Mesendoderm (in vitro differentiated cells): ENCODE data around the gene FAM50B.

Experiments
- DNase-seq: peaks from one replicate; pipeline ENCODE4 v3.0.0; 2013
- H2AK5ac ChIP-seq: 2 replicates; pipeline ENCODE4 v1.6.1; 2013; ENCODE audit warnings: low read length, inconsistent platforms
- H2BK120ac ChIP-seq: 2 replicates; pipeline ENCODE4 v1.6.1; 2013; ENCODE audit warnings: low read depth, mild to moderate bottlenecking, low read length, moderate library complexity, mixed read lengths
- H2BK15ac ChIP-seq: replicated peaks from 2 replicates; pipeline ENCODE4 v1.6.1; 2013; ENCODE audit warnings: low read depth, mild to moderate bottlenecking, moderate library complexity
- H2BK5ac ChIP-seq: 2 replicates; pipeline ENCODE4 v1.6.1; 2013; ENCODE audit warnings: low read length, inconsistent platforms
- H3K18ac ChIP-seq: 2 replicates; pipeline ENCODE4 v1.6.1; 2013; ENCODE audit warnings: mild to moderate bottlenecking, low read length, mixed read lengths
- H3K23ac ChIP-seq: one replicate; pipeline ENCODE4 v1.6.1; 2013; ENCODE audit warnings: low read length
- H3K27ac ChIP-seq: 2 replicates; pipeline ENCODE4 v1.5.1; 2013; ENCODE audit warnings: low read depth, mild to moderate bottlenecking, inconsistent platforms, low read length, moderate library complexity
- H3K27me3 ChIP-seq: 2 replicates; pipeline ENCODE4 v1.6.1; 2013; ENCODE audit warnings: low read length, control low read depth, mild to moderate bottlenecking, inconsistent platforms; ENCODE audit not compliant: insufficient read depth, poor library complexity
- H3K36me3 ChIP-seq: 2 replicates; pipeline ENCODE4 v1.6.1; 2013; ENCODE audit warnings: low read length, inconsistent platforms; ENCODE audit not compliant: control insufficient read depth, insufficient read depth
- H3K4ac ChIP-seq: one replicate; pipeline ENCODE4 v1.6.1; 2013; ENCODE audit warnings: low read depth, mild to moderate bottlenecking, low read length, moderate library complexity
- H3K4me1 ChIP-seq: 2 replicates; pipeline ENCODE4 v1.6.1; 2013; ENCODE audit warnings: low read depth, low read length, inconsistent platforms; ENCODE audit not compliant: control insufficient read depth
- H3K4me2 ChIP-seq: 2 replicates; pipeline ENCODE4 v1.6.1; 2013; ENCODE audit warnings: low read length
- H3K4me3 ChIP-seq: 2 replicates; pipeline ENCODE4 v1.5.1; 2013; ENCODE audit warnings: mild to moderate bottlenecking, low read length
- H3K56ac ChIP-seq: one replicate; pipeline ENCODE4 v1.6.1; 2013; ENCODE audit warnings: low read length
- H3K79me1 ChIP-seq: 2 replicates; pipeline ENCODE4 v1.6.1; 2013; ENCODE audit warnings: low read length, inconsistent platforms
- H3K79me2 ChIP-seq: 2 replicates; pipeline ENCODE4 v1.6.1; 2013; ENCODE audit warnings: mild to moderate bottlenecking, low read length; ENCODE audit not compliant: control insufficient read depth, insufficient read depth
- H3K9ac ChIP-seq: 2 replicates; pipeline ENCODE4 v1.6.1; 2013; ENCODE audit warnings: low read length, inconsistent platforms
- H4K5ac ChIP-seq: one replicate; pipeline ENCODE4 v1.6.1; 2013; ENCODE audit warnings: low read length
- H4K8ac ChIP-seq: one replicate; pipeline ENCODE4 v1.6.1; 2013; ENCODE audit warnings: low read depth, mild to moderate bottlenecking, control low read depth, low read length, moderate library complexity
- WGBS: extraction: QIAGEN DNeasy Blood & Tissue Kit; methylation state at CpG from one replicate; pipeline ENCODE4 v1.1.7; 2013; ENCODE audit warnings: low lambda C conversion rate, missing lambda C conversion rate; ENCODE audit not compliant: insufficient coverage; ENCODE audit errors: extremely low coverage; 5-methylcytosine and 5-hydroxymethylcytosine counted together

The FAM50B gene

GRCh38 chr6:3804964-3805363 lies 44.2 kb upstream of the FAM50B start:
- no peak overlapping the region for H2BK15ac ChIP-seq
- no peak overlapping the region for H4K8ac ChIP-seq
- no peak overlapping the region for H3K18ac ChIP-seq
- H3K79me2 ChIP-seq = no peaks in the 10 kb centered on the region
- H3K27ac ChIP-seq = no peak overlapping the region
- no peak overlapping the region for H3K4ac ChIP-seq
- H2BK5ac ChIP-seq = no peak overlapping the region
- no peak overlapping the region for H3K9ac ChIP-seq
- H3K56ac ChIP-seq = no peak overlapping the region
- no peak overlapping the region for H3K4me3 ChIP-seq
- H3K23ac ChIP-seq = no peak overlapping the region
- no peak overlapping the region for H2AK5ac ChIP-seq
- H3K27me3 ChIP-seq = no peaks in the 10 kb centered on the region
- H3K79me1 ChIP-seq = no peaks in the 10 kb centered on the region
- H4K5ac ChIP-seq = no peak overlapping the region
- H2BK120ac ChIP-seq = no peak overlapping the region
- H3K4me2 ChIP-seq = no peak overlapping the region
- no peaks in the 10 kb centered on the region for H3K36me3 ChIP-seq
- DNase-seq = no peak
- no peaks in the 10 kb centered on the region for H3K4me1 ChIP-seq
- no CpG with 5 or more reads among the region's 2 CpGs for WGBS

DNA sequence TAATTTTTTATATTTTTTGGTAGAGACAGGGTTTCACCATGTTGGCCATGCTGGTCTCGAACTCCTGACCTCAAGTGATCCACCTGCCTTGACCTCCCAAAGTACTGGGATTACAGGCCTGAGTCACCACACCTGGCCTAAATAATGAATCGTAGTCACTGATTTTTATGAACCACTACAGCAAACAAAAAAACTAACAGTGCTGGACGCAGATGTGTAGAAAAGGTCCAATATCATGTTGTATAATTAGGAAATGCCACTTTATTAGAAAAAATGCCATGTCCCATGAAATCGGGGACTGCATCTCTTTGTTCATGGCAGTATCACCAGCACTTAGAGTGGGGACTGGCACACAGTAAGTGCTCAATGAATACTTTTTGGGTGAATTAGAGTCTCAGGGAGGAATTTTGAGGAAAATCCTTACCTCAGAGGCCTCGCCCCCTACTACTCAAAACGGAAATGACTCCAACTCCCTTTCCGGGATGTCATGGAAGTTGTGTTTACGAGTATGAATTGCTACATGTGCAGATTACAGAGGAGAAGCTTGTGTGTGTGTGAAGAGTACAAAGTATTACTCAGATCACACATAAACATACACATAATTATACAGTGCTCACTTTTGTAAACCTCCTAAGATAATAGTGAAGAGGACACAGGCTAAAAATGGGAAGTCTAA lies 43.6 kb upstream of the FAM50B start:
- Histone ChIP-seq H2BK5ac (no peak overlapping the region), H3K4ac (no peak overlapping the region), H3K56ac (no peak overlapping the region), H3K4me1 (no peaks in the 10 kb centered on the region), H3K27ac (no peak overlapping the region), H3K4me3 (no peak overlapping the region), H3K27me3 (no peaks in the 10 kb centered on the region), H4K5ac (no peak overlapping the region), H2BK15ac (no peak overlapping the region), H3K79me2 (no peaks in the 10 kb centered on the region), H3K79me1 (no peaks in the 10 kb centered on the region), H4K8ac (no peak overlapping the region), H3K4me2 (no peak overlapping the region), H3K23ac (no peak overlapping the region), H3K9ac (no peak overlapping the region), H2BK120ac (no peak overlapping the region), H3K36me3 (no peaks in the 10 kb centered on the region), H2AK5ac (no peak overlapping the region), H3K18ac (no peak overlapping the region)
- no peak for DNase-seq
- no CpG with 5 or more reads among the region's 8 CpGs for WGBS

GRCh38 chr6:3806169-3806922 lies 42.8 kb upstream of the FAM50B start:
- H2BK5ac ChIP-seq = no peak overlapping the region
- H3K4me1 ChIP-seq = no peaks in the 10 kb centered on the region
- no peak overlapping the region for H2BK120ac ChIP-seq
- no peaks in the 10 kb centered on the region for H3K36me3 ChIP-seq
- H2BK15ac ChIP-seq = no peak overlapping the region
- H4K8ac ChIP-seq = no peak overlapping the region
- H3K23ac ChIP-seq = no peak overlapping the region
- H3K4me3 ChIP-seq = no peak overlapping the region
- no peak overlapping the region for H2AK5ac ChIP-seq
- no peak overlapping the region for H3K18ac ChIP-seq
- H3K79me2 ChIP-seq = no peaks in the 10 kb centered on the region
- H3K4ac ChIP-seq = no peak overlapping the region
- H3K9ac ChIP-seq = no peak overlapping the region
- no peak overlapping the region for H3K27ac ChIP-seq
- H3K56ac ChIP-seq = no peak overlapping the region
- WGBS = no CpG with 5 or more reads among the region's 15 CpGs
- no peak overlapping the region for H3K4me2 ChIP-seq
- H3K27me3 ChIP-seq = no peaks in the 10 kb centered on the region
- H4K5ac ChIP-seq = no peak overlapping the region
- H3K79me1 ChIP-seq = no peaks in the 10 kb centered on the region
- no peak for DNase-seq

- no peak overlapping the region for H3K27ac ChIP-seq
Observed at GRCh38 chr6:3808199-3808598, 41.0 kb upstream of the FAM50B start.

DNA sequence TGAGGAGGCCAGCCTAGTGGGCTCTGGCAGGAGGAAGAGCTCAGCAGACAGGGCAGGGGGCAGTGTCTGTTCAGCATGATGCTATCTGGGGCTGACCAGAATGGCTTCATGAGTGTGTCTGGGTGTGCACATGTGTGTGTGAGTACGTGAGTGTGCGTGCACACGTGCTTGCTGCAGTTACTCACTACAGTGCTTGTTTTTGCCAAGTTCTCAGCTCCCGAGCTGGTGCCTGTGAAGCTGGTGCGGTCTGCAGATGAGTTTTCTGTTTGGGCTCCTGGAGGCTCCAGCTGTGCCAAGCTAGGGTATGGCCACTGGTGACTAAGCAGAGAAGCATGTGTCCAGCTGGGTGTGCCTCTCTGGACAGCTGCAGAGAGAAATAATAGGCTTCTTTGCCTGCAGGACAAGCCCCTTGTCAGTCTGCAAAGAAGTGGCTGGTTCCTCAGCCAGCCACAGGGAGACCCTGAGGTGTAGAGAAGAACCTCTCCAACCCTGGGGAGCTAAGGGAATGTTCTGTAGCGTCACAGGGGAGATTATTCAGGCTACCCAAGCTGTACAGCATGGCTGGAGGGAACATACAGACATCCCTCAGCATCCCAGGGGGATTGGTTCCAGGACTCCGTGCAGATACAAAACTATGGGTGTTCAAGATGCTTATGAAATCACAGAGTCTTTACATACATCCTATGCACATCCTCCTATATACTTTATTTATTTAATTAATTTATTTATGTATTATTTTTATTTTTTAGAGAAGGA lies 40.2 kb upstream of the FAM50B start:
- no peak overlapping the region for H3K4me2 ChIP-seq
- H3K27me3 ChIP-seq = no peaks in the 10 kb centered on the region
- no peak for DNase-seq
- no peak overlapping the region for H3K56ac ChIP-seq
- H4K5ac ChIP-seq = no peak overlapping the region
- H2BK5ac ChIP-seq = no peak overlapping the region
- H3K79me1 ChIP-seq = no peaks in the 10 kb centered on the region
- no peak overlapping the region for H3K18ac ChIP-seq
- H3K27ac ChIP-seq = no peak overlapping the region
- H3K4me1 ChIP-seq = peaks cover 3% of the 10 kb centered on the region
- no peak overlapping the region for H4K8ac ChIP-seq
- H2BK120ac ChIP-seq = no peak overlapping the region
- no peaks in the 10 kb centered on the region for H3K36me3 ChIP-seq
- WGBS = no CpG with 5 or more reads among the region's 7 CpGs
- H3K9ac ChIP-seq = no peak overlapping the region
- no peaks in the 10 kb centered on the region for H3K79me2 ChIP-seq
- no peak overlapping the region for H2BK15ac ChIP-seq
- H3K4me3 ChIP-seq = no peak overlapping the region
- H3K4ac ChIP-seq = no peak overlapping the region
- H2AK5ac ChIP-seq = no peak overlapping the region
- H3K23ac ChIP-seq = no peak overlapping the region

More at GRCh38 chr6:3808199-3808598, 41.0 kb upstream of the FAM50B start:
- no peak overlapping the region for H2AK5ac ChIP-seq
- H3K79me2 ChIP-seq = no peaks in the 10 kb centered on the region
- H3K4me3 ChIP-seq = no peak overlapping the region
- no peaks in the 10 kb centered on the region for H3K79me1 ChIP-seq
- no peak overlapping the region for H2BK5ac ChIP-seq
- no peak overlapping the region for H2BK15ac ChIP-seq
- H3K18ac ChIP-seq = no peak overlapping the region
- peaks cover under 1% of the 10 kb centered on the region for H3K4me1 ChIP-seq
- H2BK120ac ChIP-seq = no peak overlapping the region
- H3K4me2 ChIP-seq = no peak overlapping the region
- no peaks in the 10 kb centered on the region for H3K36me3 ChIP-seq
- H3K4ac ChIP-seq = no peak overlapping the region
- no peak overlapping the region for H3K56ac ChIP-seq
- no peak overlapping the region for H3K9ac ChIP-seq
- DNase-seq = no peak
- H3K23ac ChIP-seq = no peak overlapping the region
- no peaks in the 10 kb centered on the region for H3K27me3 ChIP-seq
- H4K8ac ChIP-seq = no peak overlapping the region
- no peak overlapping the region for H4K5ac ChIP-seq
- no CpG with 5 or more reads among the region's 3 CpGs for WGBS
